Gastrocnemius medialis (tissue), 4 donors: ENCODE data around the gene BAMBI.

Source experiments
- POLR2A ChIP-seq, 2 donors: fragments of 450-650 bp; IDR thresholded peaks; one replicate each; pipeline ENCODE4 v1.6.1; 2017; ENCODE audit warnings: antibody characterized with exemption in 2 of 2, mild to moderate bottlenecking in 2 of 2, moderate library complexity in 2 of 2
- TF ChIP-seq, protein P1 (sequence below), 5 experiments: fragments of 450-650 bp in 3 of 5; fragments of 200-600 bp in 2 of 5; sonication (generic) in 2 of 5; IDR thresholded peaks in 4 of 5; conservative IDR thresholded peaks in 1 of 5; 1 replicate in 4 of 5; 2 replicates in 1 of 5; pipeline ENCODE4 v1.5.1; 2016 to 2019; ENCODE audit warnings: antibody characterized with exemption in 5 of 5, mild to moderate bottlenecking in 3 of 5, moderate library complexity in 3 of 5

DNA sequence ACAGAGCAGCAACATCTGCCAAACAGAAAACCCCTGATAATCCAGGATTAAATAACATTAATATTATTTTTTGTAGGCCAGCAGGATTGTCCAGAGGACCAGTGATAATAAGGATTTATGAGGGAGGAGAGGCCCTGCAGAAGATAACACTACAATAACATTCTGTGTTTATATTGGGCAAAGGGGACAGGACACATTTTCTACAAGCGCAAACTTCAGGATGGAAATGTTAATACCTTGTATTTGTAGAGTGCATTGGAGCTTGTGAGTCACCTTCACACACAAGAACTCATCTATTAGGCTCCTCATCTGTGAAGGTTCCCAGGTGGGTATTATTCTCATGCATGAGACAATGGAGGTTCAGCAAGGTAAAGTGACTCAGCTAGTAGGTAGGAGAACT lies 51.0 kb downstream of the BAMBI start:
- TF ChIP-seq, protein P1, sequence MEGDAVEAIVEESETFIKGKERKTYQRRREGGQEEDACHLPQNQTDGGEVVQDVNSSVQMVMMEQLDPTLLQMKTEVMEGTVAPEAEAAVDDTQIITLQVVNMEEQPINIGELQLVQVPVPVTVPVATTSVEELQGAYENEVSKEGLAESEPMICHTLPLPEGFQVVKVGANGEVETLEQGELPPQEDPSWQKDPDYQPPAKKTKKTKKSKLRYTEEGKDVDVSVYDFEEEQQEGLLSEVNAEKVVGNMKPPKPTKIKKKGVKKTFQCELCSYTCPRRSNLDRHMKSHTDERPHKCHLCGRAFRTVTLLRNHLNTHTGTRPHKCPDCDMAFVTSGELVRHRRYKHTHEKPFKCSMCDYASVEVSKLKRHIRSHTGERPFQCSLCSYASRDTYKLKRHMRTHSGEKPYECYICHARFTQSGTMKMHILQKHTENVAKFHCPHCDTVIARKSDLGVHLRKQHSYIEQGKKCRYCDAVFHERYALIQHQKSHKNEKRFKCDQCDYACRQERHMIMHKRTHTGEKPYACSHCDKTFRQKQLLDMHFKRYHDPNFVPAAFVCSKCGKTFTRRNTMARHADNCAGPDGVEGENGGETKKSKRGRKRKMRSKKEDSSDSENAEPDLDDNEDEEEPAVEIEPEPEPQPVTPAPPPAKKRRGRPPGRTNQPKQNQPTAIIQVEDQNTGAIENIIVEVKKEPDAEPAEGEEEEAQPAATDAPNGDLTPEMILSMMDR (IDR thresholded peaks at IDR 0.05 in 4 of 5, conservative IDR thresholded peaks at IDR 0.05 in 1 of 5): no peak
- no peak for TF ChIP-seq POLR2A (IDR thresholded peaks at IDR 0.05)
